HFF-Myc (cell line): ENCODE results near the gene FNBP1L.
"Not testable (repeated sequence)": the region's sequence is repeated elsewhere in the genome, so short reads cannot be mapped to it uniquely, and the experiment has no call there.

Source experiments
- DNase-seq: peaks from one replicate; pipeline ENCODE4 v3.0.0-alpha.2; 2011; ENCODE audit warnings: low read depth; ENCODE audit errors: extremely low read depth
- H3K4me3 ChIP-seq: replicated peaks from 2 replicates; pipeline ENCODE4 v1.5.1; 2011; ENCODE audit warnings: low read depth, mild to moderate bottlenecking, control low read depth, low read length
- TF ChIP-seq, protein P1 (sequence below): IDR thresholded peaks from 2 replicates; pipeline ENCODE4 v1.5.1; 2012; ENCODE audit warnings: mild to moderate bottlenecking, low read depth, low read length, control low read depth; ENCODE audit errors: missing control alignments

Gene FNBP1L

GRCh38 chr1:93448983-93449804 is 1.3 kb downstream of the FNBP1L start:
- DNase-seq = no peak
- H3K4me3 ChIP-seq = peak overlapping the region; percentile 92
- TF ChIP-seq, protein P1, sequence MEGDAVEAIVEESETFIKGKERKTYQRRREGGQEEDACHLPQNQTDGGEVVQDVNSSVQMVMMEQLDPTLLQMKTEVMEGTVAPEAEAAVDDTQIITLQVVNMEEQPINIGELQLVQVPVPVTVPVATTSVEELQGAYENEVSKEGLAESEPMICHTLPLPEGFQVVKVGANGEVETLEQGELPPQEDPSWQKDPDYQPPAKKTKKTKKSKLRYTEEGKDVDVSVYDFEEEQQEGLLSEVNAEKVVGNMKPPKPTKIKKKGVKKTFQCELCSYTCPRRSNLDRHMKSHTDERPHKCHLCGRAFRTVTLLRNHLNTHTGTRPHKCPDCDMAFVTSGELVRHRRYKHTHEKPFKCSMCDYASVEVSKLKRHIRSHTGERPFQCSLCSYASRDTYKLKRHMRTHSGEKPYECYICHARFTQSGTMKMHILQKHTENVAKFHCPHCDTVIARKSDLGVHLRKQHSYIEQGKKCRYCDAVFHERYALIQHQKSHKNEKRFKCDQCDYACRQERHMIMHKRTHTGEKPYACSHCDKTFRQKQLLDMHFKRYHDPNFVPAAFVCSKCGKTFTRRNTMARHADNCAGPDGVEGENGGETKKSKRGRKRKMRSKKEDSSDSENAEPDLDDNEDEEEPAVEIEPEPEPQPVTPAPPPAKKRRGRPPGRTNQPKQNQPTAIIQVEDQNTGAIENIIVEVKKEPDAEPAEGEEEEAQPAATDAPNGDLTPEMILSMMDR = no peak

- DNase-seq = no peak
- H3K4me3 ChIP-seq = no peak overlapping the region
- TF ChIP-seq, protein P1 = no peak
These were observed 2.4 kb downstream of the FNBP1L start for GRCh38 chr1:93450321-93450720.

- no peak for DNase-seq
- TF ChIP-seq, protein P1 = no peak
- H3K4me3 ChIP-seq = no peak overlapping the region
These were observed 6.0 kb downstream of the FNBP1L start for GRCh38 chr1:93453911-93454310.

DNA sequence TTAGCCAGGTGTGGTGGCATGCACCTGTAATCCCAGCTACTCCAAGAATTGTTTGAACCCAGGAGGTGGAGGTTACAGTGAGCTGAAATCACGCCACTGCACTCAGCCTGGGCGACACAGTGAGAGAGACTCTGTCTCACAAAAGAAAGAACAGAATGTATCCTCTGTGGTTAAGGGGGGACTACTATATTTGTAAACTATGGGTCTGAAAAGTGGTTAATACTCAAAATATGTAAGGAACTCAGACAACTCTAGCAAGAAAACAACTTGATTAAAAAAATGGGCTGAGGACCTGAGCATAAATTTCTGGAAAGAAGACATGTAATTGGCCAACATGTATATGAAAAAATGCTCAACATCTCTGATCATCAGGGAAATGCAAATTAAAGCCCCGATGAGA is 11.2 kb downstream of the FNBP1L start:
- no peak for DNase-seq
- TF ChIP-seq, protein P1 = no peak
- H3K4me3 ChIP-seq = no peak overlapping the region

GRCh38 chr1:93461236-93461635 is 13.3 kb downstream of the FNBP1L start:
- TF ChIP-seq, protein P1 = no peak
- H3K4me3 ChIP-seq = no peak overlapping the region
- no peak for DNase-seq

DNA sequence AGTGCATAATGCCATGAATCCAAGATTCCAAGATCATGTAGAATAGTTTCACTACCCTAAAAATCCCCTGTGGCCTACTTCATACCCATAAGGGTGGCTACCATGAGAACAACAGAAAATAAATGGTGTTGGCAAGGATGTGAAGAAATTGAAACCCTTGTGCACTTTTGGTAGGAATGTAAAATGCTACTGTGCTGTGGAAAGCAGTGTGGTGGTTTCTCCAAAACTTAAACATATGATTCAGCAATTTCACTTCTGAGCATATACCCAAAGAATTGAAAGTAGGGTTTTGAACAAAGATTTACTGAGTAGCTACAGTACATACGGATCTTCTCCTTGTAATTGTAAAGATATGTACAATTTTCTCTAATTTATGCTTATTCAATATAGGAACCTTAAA is 16.0 kb downstream of the FNBP1L start:
- TF ChIP-seq, protein P1 = no peak
- no peak for DNase-seq

GRCh38 chr1:93465371-93466082 is 17.6 kb downstream of the FNBP1L start:
- not testable (repeated sequence) for H3K4me3 ChIP-seq, DNase-seq

More for the DNA sequence above, 16.0 kb downstream of the FNBP1L start:
- H3K4me3 ChIP-seq = no peak overlapping the region
